GM12872 (cell line): ENCODE results near the gene DNASE1L1.

Experiments
- TF ChIP-seq, protein P1 (sequence below): IDR thresholded peaks from 3 replicates; pipeline ENCODE4 v1.5.1; 2011; ENCODE audit warnings: low read depth, mild to moderate bottlenecking, low read length, moderate library complexity; ENCODE audit not compliant: insufficient read depth

DNASE1L1 gene

DNA sequence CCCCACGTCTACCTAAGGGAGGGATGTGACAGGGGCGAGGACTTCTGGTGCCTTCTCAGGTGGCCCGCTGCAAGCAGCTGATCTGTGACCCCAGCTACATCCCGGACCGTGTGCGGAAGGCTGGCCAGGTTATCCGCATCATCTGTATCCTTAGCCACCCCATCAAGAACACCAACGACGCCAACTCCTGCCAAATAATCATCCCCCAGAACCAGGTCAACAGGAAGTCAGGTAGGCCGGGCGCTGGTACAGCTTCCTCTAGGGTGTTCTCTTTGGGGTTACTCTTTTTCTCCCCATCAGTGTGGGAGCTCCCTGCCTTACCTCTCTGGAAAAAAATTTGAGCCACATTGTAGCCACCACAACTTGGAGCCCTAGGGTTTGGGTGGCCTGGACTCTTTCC lies 32.5 kb upstream of the DNASE1L1 start:
- TF ChIP-seq, protein P1, sequence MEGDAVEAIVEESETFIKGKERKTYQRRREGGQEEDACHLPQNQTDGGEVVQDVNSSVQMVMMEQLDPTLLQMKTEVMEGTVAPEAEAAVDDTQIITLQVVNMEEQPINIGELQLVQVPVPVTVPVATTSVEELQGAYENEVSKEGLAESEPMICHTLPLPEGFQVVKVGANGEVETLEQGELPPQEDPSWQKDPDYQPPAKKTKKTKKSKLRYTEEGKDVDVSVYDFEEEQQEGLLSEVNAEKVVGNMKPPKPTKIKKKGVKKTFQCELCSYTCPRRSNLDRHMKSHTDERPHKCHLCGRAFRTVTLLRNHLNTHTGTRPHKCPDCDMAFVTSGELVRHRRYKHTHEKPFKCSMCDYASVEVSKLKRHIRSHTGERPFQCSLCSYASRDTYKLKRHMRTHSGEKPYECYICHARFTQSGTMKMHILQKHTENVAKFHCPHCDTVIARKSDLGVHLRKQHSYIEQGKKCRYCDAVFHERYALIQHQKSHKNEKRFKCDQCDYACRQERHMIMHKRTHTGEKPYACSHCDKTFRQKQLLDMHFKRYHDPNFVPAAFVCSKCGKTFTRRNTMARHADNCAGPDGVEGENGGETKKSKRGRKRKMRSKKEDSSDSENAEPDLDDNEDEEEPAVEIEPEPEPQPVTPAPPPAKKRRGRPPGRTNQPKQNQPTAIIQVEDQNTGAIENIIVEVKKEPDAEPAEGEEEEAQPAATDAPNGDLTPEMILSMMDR = no peak

DNA sequence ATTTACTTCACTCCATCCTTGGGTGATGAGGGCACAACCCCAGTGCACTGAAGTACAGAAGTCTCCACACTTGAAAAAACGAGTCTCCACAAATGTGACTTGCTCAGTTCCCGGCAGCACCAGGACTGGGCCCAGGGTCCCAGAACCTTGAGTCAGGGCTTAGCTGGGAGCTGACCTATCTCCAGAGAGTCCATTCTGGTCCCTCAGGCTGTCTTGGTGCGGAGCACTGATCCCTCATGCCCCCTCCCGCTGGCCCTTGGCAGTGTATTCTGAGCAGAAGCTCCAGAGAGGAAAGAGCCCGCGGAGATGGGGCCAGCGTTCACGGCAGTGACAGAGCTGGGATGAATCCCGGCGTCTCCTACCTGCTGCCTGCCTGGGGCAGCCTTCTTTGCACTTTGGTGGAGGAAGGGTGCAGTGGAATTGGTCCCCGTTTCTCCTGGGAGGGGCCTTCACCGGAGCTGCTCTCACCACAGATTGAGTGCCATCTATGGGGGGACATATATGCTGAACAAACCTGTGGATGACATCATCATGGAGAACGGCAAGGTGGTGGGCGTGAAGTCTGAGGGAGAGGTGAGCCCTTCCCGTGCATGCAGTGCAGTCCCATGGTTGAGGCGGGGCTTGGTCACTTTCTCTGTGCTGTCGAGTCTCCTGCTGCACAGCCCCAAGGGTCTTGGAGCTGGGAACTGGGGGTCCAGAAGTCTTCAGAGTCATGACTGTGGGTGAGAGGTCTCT lies 31.7 kb upstream of the DNASE1L1 start:
- TF ChIP-seq, protein P1 = no peak

DNA sequence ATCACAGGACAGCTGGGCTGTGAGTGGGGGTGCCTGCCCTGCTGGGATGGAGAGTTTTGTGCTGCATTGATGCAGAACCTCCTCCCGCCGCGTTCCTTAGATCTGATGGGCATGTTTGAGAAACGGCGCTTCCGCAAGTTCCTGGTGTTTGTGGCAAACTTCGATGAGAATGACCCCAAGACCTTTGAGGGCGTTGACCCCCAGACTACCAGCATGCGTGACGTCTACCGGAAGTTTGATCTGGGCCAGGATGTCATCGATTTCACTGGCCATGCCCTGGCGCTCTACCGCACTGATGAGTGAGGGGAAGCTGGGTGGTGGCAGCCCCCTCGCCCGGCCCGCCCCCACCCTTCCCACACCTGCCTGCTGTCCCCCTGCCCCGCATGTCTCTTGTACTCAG lies 30.8 kb upstream of the DNASE1L1 start:
- TF ChIP-seq, protein P1 = no peak

DNA sequence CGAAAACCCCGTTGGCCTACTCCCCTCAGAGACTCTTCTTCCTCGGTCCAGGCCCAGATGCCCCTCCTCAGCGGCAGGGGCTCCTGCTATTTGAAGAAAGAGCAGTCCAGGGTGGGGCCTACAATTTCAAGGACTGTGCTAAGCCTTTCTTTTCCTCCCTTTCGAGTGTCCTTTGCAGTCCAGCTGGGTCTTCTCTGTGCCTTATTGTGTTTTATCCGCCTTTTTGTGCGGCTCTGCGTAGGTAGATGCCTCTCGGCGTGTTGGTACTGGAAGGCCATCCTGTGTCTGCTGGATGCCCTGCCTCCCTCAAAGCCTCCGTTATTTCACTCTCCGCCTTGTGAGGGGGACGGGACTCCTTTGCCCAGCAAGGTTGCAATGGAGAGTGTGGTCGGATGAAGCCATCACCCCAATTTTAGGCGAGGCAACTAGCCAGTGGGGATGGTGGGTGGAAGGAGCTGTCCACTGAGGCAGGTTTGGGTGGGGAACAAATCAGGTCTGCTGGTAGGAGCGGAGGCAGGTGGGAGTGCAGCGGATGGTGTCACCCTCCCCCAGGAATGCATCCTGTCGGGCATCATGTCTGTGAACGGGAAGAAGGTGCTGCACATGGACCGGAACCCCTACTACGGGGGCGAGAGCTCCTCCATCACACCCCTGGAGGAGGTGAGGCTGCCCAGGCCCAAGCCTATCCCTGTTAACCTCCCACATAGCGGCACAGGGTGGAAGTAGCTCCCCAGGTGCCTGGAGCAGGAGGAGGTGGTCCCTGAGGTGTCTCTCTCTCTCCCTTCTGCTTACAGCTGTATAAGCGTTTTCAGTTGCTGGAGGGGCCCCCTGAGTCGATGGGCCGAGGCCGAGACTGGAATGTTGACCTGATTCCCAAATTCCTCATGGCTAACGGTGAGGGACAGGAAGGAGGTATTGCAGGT lies 29.2 kb upstream of the DNASE1L1 start:
- TF ChIP-seq, protein P1 = no peak

DNA sequence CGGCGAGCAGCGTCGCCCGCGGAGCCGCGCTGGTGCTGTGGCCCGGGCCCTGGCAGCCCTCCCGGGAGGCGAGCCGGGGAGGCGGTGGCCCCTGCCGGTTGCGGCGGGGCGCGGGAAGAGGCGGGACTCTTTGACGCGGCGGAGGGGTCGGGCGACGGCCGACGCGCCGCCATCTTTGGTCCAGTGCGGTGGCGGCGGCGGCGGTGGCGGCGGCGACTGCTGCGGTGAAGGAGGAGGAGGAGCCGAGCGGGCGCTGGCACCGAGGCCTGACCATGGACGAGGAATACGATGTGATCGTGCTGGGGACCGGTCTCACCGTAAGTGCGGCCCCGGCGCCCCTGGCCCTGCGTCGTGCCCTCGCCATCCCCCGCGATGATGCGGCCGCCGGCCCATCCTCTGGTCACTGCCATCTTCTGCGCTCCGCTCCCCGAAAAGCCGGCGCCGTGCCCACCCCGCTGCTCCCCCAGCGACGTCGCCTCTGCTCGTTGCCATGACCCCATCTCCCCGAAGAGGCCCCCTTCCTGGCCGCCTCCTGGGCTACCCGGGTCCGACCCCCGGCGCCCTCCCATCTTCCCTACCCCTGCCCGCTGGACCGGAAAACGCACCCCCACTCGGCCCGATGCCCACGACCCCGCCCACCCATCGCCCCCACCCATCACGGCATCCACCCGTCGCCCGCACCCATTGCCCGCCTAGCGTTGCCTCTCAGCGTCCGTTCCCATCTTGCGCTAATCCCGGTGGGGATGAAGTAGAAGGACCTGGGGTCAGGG lies 28.1 kb upstream of the DNASE1L1 start, which contains the start of gene GDI1:
Gene GDI1 (plus strand): TSS at position 172 of the 770 bp plus-strand sequence. CDS start 101 bp downstream, at position 273.
- TF ChIP-seq, protein P1 = no peak

DNA sequence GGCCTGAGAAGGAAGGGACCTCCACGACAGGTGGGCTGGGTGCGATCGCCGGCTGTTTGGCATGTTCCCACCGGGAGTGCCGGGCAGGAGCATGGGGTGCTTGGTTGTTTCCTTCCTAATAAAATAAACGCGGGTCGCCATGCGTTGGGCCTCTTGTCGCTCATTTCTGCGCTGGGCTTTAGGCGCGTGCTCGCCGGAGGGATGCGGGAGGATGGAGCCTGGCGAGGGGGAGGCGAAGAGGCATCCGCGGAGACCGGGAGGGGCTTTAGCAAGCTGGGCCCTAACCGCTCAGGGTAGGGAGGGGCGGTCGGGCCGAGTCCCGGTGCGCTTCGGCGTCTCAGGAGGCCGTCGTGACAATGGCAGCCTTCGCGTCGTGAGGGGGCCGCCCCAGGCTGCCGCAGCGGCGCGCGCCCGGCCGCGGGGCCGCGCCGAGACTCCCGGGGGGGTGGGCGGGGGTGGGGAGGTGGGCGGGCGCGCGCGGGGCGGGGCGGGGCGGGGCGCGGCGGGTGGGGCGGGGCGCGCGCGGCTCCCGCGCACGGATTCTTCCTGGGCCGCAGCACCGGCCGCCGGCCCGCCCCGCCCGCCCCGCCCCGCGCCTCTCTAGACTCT lies 27.4 kb upstream of the DNASE1L1 start:
- TF ChIP-seq, protein P1 = no peak
